ENCODE results near the gene FNDC3B. TPM values are rescaled to one million over a fixed set of nuclear protein-coding genes. Genes with fewer than 3 reads are reported as not detected.

FNDC3B gene
- total and polyA plus RNA-seq, 9 of the 15 experiments (the other 6 are each of a cell fraction or from before 2014, with no cell fraction given), result 7.0 to 35.8 (median 16.2) TPM

DNA sequence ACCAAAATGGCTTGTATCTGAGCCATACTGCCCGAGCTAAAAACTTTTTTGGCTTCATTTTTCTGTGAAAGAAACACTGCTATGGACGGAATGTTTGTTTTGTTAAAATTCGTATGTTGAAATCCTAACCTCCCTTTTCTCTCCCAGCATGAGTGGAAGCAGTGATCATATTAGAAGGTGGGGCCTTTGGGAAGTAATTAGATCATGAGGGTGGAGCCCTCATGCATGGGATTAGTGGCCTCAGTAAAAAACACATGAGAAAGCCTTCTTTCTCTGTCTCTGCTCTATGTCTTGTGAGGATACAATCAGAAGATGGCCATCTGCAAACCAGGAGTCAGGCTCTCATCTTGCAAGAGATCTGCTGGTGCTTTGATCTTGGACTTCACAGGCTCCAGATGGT, 7.4 kb upstream of the FNDC3B start:
- ChIA-PET POLR2A (no interaction called here), CTCF (ENCODE audit: low intra/inter-chr PET ratio) (no interaction called here)
- in situ Hi-C loops (cut with MboI) (no loop called here), intact Hi-C loops (cut with micrococcal nuclease) (no loop called here)
- H3K27me3 ChIP-seq (ENCODE audit: control insufficient read depth in 2 of 2, insufficient read depth in 2 of 2, low read length in 2 of 2), result no peaks in the 10 kb centered on the region
- H3K36me3 ChIP-seq (ENCODE audit: control insufficient read depth, insufficient read depth, low read length), result no peaks in the 10 kb centered on the region
- peaks cover 2 to 29% of the 10 kb centered on the region in 2 experiments for H3K4me1 ChIP-seq (replicated peaks in 1 of 2; ENCODE audit: control insufficient read depth in 2 of 2, insufficient read depth in 2 of 2, low read length in 2 of 2)
- no peaks in the 10 kb centered on the region for H4K20me1 ChIP-seq (replicated peaks; ENCODE audit: control insufficient read depth, insufficient read depth, low read length)
- no peak for TF ChIP-seq ELF1 (tag; IDR thresholded peaks at IDR 0.05)
- TF ChIP-seq, protein P1, sequence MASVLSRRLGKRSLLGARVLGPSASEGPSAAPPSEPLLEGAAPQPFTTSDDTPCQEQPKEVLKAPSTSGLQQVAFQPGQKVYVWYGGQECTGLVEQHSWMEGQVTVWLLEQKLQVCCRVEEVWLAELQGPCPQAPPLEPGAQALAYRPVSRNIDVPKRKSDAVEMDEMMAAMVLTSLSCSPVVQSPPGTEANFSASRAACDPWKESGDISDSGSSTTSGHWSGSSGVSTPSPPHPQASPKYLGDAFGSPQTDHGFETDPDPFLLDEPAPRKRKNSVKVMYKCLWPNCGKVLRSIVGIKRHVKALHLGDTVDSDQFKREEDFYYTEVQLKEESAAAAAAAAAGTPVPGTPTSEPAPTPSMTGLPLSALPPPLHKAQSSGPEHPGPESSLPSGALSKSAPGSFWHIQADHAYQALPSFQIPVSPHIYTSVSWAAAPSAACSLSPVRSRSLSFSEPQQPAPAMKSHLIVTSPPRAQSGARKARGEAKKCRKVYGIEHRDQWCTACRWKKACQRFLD (CRISPR knock-in tag; IDR thresholded peaks at IDR 0.05), result no peak
- TF ChIP-seq ZNF551 (CRISPR knock-in tag; IDR thresholded peaks at IDR 0.05), result no peak
- TF ChIP-seq BRF1 (IDR thresholded peaks at IDR 0.05; ENCODE audit: borderline replicate concordance, extremely low read depth, insufficient read length), result no peak
- 0 out of 2 replicates have a peak, but pooled peaks have one; percentile 10 for TF ChIP-seq MYC (IDR thresholded peaks at IDR 0.05; ENCODE audit: low read depth, low read length)
- no peak for TF ChIP-seq MYC (CRISPR knock-in tag; IDR thresholded peaks at IDR 0.05; ENCODE audit: borderline replicate concordance, low read depth)
- TF ChIP-seq, protein P2, sequence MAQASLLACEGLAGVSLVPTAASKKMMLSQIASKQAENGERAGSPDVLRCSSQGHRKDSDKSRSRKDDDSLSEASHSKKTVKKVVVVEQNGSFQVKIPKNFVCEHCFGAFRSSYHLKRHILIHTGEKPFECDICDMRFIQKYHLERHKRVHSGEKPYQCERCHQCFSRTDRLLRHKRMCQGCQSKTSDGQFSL (CRISPR knock-in tag; IDR thresholded peaks at IDR 0.05), result no peak
- TF ChIP-seq, protein P2 (tag; IDR thresholded peaks at IDR 0.05), result no peak
- no peak for TF ChIP-seq PHB (CRISPR knock-in tag; IDR thresholded peaks at IDR 0.05)
- H3K4me2 ChIP-seq (ENCODE audit: insufficient read depth, low read length), result no peak overlapping the region
- WGBS (ENCODE audit: insufficient coverage, low coverage, missing lambda C conversion rate), result 24% methylated on average over 3 of the region's 3 CpGs
- H3K4me3 ChIP-seq, result no peak overlapping the region
- no peaks in the 10 kb centered on the region for H3K9me1 ChIP-seq (ENCODE audit: control insufficient read depth, insufficient read depth, low read length)
- BruUV-seq (replicated peaks), result no TSS peak
- H3K9ac ChIP-seq (ENCODE audit: insufficient read depth in 1 of 2, low read depth in 2 of 2, low read length in 2 of 2), result no peak overlapping the region
- H2AFZ ChIP-seq (ENCODE audit: low read depth, low read length), result peak overlapping the region; percentile 78
- ATAC-seq, result peak; percentile 29; the same call in 1 of the 3 replicates
- peak in 1 of 4 experiments; percentile 24 for DNase-seq (ENCODE audit: extremely low read depth in 1 of 4, low spot score in 3 of 4)
- H3K27ac ChIP-seq (ENCODE audit: extremely low read depth, low read depth, low read length), result peak overlapping the region; percentile 44; the same call in 1 of the 3 replicates
- FAIRE-seq, result no peak
- H3K79me2 ChIP-seq (ENCODE audit: control insufficient read depth, insufficient read depth, low read length), result no peaks in the 10 kb centered on the region
- no peaks in the 10 kb centered on the region; the same call in 1 of the 2 replicates for H3K9me3 ChIP-seq (replicated peaks; ENCODE audit: control insufficient read depth, insufficient read depth, low read depth, low read length)
